HG03108 (cell line): ENCODE results near the gene EPDR1.

ENCODE experiments used
- ATAC-seq: cut with Tn5 transposase; IDR thresholded peaks from one replicate; pipeline ENCODE4 v1.9.1; 2021; ENCODE audit warnings: moderate library complexity; ENCODE audit not compliant: unreplicated experiment

The EPDR1 gene

DNA sequence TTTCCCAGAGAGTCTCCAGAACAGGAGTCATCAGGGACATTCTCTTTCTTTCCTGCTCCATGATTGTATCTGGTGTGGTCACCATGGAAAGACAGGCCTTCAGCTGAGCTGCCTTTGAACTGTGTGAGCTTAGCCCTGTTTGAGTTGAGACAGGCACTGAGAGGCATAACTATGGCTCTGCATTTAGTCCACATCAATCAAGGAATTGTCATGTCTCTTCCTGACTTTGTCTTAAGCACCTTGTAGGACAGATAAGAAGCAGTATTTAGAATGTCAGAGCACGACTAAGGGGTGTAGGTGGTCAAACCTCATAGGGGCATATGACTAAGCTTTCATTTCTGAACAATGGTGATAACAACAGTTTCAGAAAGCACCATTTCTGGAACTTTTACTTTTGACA lies 53.5 kb downstream of the EPDR1 start:
- ATAC-seq, result no peak

DNA sequence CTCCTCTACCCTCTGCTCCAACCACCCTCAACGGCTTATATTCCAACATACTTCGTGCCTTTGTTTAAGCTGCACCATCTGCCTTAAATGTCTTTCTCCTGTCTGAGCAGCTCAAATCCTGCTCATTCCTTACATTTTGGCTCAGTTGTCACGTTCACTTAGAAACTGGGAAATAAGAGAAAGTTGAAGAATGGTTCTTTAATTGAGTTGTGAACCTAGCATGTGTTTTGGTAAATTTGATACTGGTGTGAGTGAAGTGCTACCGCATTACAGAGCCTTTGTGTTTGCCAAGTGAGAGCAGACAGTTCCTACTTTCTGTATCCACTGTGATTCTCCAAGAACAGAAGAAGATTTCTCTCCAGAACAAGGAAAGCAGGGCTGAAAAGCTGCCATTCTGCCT lies 54.3 kb downstream of the EPDR1 start:
- no peak for ATAC-seq

DNA sequence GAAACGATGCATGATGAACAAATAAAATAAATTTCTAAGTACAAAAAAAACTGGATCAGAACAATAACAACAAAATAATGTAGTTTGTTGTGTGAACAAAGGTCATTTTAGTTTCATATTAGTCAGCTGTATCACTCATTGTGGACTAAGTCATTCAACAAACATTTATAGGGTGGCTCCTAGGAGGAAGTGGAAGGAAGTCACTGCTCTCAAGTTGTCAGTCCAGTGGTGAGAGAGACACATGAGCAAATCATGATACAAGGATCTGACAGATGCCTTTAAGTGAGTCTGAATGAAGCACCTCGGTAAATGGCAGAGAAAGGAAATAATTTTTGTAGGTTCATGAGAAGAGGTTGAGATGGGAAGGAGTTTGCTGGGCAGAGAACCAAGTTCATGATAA lies 56.8 kb downstream of the EPDR1 start:
- no peak for ATAC-seq

DNA sequence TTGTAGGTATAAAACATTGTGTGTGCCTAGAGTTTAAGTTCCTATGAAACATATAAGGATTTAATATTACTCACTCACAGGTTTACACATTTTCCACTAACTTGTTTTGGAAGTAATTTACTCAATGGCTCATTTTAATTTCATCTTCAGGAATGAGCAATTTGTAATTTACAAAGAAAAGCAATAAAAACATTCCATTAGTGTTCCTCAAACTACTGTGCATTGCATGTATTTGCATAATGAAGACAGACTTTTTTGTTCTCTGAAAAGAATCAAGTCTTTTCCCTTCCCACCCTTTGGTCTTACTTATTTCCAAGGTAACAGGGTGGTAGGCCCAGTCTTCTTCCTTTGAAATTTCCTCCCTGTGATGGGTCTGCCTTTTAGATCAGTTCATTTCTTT lies 61.2 kb downstream of the EPDR1 start:
- ATAC-seq, result no peak

DNA sequence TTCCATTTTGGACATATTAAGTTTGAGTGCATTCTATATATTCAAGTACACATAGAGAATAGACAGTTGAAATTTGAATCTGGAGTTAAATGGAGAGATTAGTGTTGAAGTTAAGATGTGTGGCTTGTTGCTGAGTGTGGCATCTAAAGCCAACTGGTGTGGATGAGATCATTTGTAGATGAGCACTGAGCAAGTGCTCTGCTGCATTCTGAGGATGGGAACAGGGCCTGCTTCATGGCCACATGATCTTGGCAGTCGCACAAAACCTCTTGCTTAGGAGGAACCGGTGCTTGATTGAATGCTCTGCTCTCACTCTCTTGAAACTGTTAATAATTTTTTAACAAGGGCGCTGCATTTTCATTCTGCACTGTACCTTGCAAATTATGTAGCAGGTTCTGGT lies 62.0 kb downstream of the EPDR1 start:
- no peak for ATAC-seq

DNA sequence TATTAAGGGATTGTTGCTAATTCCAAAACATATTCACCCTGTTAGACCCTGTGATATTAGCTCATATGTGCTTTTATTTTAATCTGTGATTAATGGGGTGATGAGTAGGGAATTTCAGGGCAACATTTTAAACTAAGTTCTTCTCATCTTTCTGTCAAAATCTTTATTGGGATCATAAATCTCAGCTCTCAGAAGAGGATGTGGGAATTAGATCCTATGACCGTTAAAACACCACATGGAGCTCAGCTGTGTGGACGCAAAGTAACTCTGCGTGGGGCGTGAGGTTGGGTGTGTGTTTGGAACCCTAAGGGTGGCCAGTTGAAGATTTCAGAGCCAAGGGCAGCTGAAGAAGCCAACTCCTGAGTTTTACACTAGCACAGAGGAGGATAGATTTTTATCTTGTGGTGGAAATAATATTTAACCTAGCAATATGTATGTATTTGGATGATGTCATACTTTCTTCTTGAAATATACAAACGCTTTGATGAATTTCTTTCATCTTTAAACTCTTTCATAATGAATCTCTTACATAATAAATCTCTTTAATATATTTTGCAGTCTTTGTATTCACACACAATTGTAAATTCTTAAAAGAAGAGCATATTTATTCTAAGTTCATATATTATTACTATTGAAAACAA lies 64.4 kb downstream of the EPDR1 start:
- ATAC-seq, result no peak

DNA sequence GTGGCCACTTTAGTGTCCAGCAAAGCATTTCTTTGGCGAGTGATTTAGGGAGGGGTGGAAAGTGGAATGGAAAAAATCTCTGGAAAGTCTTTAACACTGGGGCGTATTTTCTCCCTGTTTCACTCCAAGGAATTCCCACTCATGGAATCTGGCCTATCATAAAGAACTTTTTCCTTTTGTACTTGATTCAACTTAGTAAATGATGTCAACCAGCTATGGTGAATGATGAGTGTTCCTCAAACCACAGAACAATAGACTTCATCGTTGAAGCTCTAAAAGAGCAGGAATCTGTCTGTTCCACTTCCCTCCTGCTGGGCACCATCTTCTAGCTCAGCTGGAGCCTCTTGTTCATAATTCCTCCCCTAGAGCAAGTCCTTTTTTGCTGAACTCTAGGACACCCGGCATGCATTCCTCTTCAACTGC lies 66.5 kb downstream of the EPDR1 start:
- no peak for ATAC-seq

DNA sequence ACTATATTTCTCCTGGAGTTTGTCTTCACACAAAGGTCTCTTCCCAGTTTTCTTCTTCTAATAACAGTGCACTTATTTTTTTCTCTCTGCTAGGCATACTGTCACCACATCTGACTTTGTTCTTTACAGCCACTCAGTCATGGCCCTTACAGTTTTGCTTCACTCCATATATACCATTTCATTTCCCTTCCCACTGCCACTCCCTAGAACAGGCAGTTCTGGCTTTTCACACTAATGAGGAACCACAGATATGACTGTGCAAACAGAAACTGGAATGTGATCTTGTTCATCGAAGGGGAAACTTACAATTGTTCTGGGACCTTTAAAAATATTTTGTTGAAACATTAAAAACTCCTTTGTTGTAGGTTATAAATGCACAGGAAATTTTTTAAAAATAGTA lies 67.3 kb downstream of the EPDR1 start:
- ATAC-seq, result no peak

DNA sequence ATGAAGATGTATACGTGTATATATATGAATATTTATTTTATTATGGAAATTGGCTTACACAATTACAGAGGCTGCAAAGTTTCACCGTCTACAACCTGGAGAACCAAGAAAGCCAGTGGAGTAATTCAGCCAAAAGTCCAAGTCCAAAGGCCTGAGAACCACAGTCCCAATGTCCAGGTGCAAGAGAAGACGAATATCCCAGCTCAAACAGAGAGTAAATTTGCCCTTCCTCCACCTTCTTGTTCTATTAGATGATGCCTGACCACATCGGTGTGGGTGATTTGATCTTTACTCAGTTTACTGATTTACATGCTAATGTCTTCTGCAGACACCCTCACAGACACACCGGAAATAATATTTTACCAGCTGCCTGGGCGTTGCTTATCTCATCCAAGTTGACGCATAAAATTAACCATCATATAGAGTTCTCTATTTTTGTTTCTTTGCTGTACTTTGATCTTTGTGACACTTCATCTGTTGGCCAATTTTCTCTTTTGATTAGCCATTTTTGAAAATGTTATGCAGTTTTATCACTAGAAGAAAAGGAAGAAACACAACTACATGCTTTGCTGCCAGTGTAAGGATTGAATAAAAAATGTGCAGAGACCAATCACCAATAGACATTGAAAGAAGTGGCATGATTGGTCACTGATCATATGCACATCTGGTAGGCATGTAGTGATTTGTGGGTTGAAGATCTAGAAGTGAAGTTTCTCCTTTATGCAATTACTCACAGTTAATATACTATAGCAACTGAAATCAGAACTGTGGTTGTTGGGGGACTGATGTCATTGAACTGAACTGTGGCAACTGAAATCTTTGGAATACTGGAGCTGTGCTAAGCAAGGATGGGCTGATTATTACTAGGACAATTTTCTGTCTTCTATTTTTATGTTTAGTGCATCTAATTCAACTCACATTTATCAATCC lies 68.5 kb downstream of the EPDR1 start:
- ATAC-seq, result no peak

DNA sequence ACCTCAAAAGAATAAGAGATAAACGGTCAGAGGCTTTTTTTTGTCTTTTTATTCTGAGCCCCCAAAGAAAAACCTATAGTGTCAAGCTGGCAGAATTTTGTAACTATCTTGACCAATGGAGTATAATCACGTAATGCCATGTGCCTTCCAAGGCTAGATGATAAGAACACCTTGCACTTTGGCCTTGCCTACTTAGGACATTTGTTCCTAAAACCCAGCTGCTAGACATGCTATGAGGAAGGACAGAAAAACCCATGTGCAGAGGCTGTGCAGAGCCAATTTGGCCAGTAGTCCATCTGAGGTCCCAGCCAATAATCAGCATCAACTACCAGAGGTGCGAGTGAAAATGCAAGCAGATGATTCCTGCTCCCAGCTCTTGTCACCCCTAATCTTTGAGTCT lies 69.9 kb downstream of the EPDR1 start:
- ATAC-seq, result no peak

DNA sequence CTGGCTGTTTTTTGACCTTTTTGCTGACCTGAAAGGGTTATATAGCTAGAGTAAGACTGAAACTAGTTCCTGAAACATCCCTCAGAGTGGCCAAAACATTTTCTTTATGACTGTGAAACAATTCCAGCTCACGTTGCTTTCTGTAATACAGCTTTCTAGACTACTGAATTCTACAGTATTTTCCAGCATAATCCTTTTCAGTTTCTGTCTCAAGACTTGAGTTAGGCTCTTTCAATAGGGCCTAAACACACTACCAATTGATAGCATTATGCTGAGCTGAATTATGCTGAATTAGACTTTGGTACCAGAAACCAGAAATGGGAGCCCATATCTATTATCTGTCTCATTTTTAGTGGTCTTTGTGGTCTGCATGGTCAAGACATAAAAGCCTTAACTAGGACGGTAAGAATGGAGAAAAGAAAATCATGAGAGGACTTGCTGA lies 72.6 kb downstream of the EPDR1 start:
- no peak for ATAC-seq

DNA sequence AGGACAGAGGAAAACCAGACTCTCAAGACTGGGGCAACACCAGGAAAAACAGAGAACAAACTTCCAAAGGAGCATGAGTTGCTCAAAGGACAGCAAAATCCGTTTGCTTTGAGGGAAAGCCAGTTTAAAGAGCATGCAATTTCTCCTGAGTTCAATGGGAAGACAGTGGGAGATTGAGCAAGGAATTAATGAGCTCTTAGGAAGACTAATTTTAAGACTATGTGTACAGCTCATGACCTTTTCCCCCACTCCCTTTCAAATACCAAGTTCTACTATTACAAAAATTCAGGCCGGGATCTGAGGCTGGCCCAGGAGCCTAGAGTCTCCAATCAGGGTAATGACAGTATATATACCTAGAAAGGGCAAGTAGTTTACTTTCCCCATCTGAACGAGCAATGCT lies 79.2 kb downstream of the EPDR1 start:
- no peak for ATAC-seq

DNA sequence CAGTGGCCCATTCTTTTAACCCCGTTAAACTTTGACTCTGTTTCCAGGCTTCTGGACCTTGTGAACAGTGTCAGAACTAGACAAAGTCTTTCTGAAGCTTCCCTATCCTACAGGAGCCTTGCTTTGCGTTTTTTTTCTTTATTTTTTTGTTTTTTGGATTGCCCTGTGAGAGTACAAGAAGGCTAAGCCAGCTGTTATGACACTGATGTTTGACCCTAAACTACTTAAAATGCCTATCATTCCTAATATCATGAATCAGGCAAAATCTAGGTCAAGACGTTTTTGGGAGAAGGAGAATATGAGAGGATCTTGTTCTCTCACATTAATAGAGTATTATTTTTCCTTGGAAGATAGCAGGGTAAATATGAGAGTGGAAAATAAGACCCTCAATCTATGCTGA lies 79.8 kb downstream of the EPDR1 start:
- ATAC-seq, result no peak
